Measurements from ENCODE around the gene ASCL5. TPM values are rescaled to one million over a fixed set of nuclear protein-coding genes. Genes with fewer than 3 reads are reported as not detected.

The ASCL5 gene
- total RNA-seq, 2 experiments from 2014 or later, result 0.49 to 0.50 TPM

DNA sequence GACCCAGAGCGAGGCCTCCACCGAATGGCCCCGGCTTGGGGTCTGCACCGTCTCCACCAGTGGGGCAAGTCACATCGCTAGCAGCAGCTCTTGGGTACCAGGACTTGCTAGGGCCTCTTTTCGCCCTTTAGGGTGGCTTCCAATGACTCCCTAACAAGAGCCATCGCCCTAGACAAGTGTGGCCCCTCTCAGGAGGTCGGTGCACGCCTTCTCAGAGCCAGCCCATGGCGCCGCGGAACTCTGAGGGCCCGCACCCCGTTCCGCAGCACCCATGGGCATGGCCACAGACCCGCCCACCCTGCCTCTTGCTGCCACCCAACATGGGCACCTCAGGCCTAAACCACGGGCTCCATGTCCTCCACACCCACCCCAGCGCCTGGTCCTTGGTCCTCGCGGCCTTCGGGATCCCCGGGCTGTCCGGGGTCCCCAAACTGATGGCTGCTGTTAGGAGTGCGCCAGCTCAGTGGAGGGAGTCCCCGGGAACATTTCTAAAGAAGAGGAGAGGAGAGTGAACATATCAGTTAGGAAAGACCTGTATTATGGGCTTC lies 11.5 kb downstream of the ASCL5 start:
- Histone ChIP-seq H3K4me1 (ENCODE audit: insufficient read depth, low read length) (peaks cover 22% of the 10 kb centered on the region), H3K9me3 (ENCODE audit: control insufficient read depth in 1 of 2, insufficient read depth in 1 of 2, low read length in 2 of 2) (no peaks in the 10 kb centered on the region), H3K27me3 (ENCODE audit: control insufficient read depth in 1 of 2, insufficient read depth in 2 of 2, low read length in 2 of 2) (no peaks in the 10 kb centered on the region), H3K27ac (ENCODE audit: low read depth in 1 of 2, low read length in 2 of 2) (no peak overlapping the region), H3K4me3 (ENCODE audit: low read length) (peak overlapping the region; percentile 84), H3K36me3 (ENCODE audit: insufficient read depth, low read length) (no peaks in the 10 kb centered on the region)
- Mint-ChIP-seq H3K4me3 (peak overlapping the region; percentile 74), H3K36me3 (ENCODE audit: low read depth) (no peaks in the 10 kb centered on the region), H3K27me3 (no peaks in the 10 kb centered on the region), H3K27ac (no peak overlapping the region), H3K4me1 (ENCODE audit: low read depth) (peaks cover 40% of the 10 kb centered on the region), H3K9me3 (no peaks in the 10 kb centered on the region)
- peak in 1 of 14 experiments; percentile 34 for DNase-seq
- TF ChIP-seq, protein P1, sequence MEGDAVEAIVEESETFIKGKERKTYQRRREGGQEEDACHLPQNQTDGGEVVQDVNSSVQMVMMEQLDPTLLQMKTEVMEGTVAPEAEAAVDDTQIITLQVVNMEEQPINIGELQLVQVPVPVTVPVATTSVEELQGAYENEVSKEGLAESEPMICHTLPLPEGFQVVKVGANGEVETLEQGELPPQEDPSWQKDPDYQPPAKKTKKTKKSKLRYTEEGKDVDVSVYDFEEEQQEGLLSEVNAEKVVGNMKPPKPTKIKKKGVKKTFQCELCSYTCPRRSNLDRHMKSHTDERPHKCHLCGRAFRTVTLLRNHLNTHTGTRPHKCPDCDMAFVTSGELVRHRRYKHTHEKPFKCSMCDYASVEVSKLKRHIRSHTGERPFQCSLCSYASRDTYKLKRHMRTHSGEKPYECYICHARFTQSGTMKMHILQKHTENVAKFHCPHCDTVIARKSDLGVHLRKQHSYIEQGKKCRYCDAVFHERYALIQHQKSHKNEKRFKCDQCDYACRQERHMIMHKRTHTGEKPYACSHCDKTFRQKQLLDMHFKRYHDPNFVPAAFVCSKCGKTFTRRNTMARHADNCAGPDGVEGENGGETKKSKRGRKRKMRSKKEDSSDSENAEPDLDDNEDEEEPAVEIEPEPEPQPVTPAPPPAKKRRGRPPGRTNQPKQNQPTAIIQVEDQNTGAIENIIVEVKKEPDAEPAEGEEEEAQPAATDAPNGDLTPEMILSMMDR (IDR thresholded peaks at IDR 0.05), result no peak
- POLR2A ChIA-PET, result interaction anchor here (1.4 to 2.1 kb wide), 2 partner anchors 37 to 96 kb away, joined by 3 to 8 read pairs; no protein-coding TSS in a partner anchor
- ATAC-seq (ENCODE audit: poor library complexity), result no peak
- intact Hi-C loops (cut with DNase I, micrococcal nuclease), result loop anchor here (2.0 to 10.0 kb wide), 3 partner anchors 91 to 448 kb away; partner anchors contain the start of genes DDX59 (in 1 of the 2) and KIF21B (in 1 of the 2)
- CTCF ChIA-PET, result interaction anchor here (1.4 to 3.1 kb wide), 4 partner anchors 29 to 143 kb away, joined by 5 to 13 read pairs (median 6); no protein-coding TSS in a partner anchor

DNA sequence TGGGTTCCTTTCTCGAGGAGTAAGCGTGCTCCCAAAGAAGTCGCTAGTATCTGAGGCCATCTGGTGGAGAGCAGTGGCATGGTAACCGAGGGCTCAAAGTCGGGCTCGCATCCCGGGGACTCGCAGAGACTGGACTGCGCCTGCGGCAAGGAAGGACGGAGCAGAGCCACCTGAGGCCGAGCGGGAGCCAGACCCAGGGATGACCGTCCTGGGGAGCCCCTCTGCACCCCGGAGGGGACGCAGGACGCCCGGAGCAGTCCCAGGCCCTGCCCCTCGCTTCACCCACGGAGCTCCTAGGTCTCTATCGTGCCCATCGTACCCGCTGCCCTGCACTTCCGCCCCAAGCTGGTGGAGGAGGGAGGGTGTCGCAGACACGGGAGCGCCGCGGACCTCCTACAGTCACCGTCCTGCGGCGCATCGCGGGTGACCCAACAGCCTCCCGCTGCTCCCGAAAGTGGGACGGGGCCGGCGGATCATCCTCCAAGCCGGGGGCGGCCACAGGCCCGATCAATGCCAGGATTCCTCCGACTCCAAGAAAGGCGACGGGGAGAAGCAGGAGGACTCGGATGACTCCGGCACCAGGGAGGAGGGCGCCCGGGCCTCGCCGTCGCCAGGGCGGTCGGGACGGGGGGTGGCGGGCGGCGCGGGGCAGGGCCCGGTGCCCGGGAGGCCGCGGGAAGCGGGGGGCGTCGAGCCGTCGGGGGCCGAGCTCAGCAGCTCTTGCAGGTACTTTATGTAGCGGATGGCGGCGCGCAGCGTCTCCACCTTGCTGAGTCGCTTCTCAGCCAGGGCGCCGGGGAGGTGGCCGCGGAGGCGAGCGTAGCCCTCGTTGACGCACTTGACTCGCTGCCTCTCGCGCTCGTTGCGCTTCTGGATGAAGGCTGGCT lies 12.5 kb downstream of the ASCL5 start:
- Mint-ChIP-seq H3K9me3 (no peaks in the 10 kb centered on the region), H3K27me3 (no peaks in the 10 kb centered on the region), H3K4me1 (ENCODE audit: low read depth) (peaks cover 30% of the 10 kb centered on the region), H3K27ac (peak overlapping the region; percentile 76), H3K4me3 (peak overlapping the region; percentile 95), H3K36me3 (ENCODE audit: low read depth) (no peaks in the 10 kb centered on the region)
- ChIA-PET POLR2A (interaction anchor here (0.6 to 2.1 kb wide), 9 partner anchors 12 to 392 kb away, joined by 3 to 8 read pairs (median 4); partner anchors contain the start of genes ASCL5, CSRP1, KIF21B and TMEM9), CTCF (interaction anchor here (1.0 to 3.1 kb wide), 8 partner anchors 28 to 142 kb away, joined by 3 to 13 read pairs (median 5); partner anchors contain the start of gene TMEM9)
- DNase-seq (peak; percentile 45 to 86 (median 64)), ATAC-seq (ENCODE audit: poor library complexity) (peak; percentile 87)
- no peaks in the 10 kb centered on the region for H3K27me3 ChIP-seq (ENCODE audit: control insufficient read depth in 1 of 2, insufficient read depth in 2 of 2, low read length in 2 of 2)
- no peaks in the 10 kb centered on the region for H3K9me3 ChIP-seq (ENCODE audit: control insufficient read depth in 1 of 2, insufficient read depth in 1 of 2, low read length in 2 of 2)
- TF ChIP-seq, protein P1 (IDR thresholded peaks at IDR 0.05), result peak; percentile 77
- peak overlapping the region; percentile 13 to 32 for H3K27ac ChIP-seq (ENCODE audit: low read depth in 1 of 2, low read length in 2 of 2)
- peaks cover 16% of the 10 kb centered on the region for H3K4me1 ChIP-seq (ENCODE audit: insufficient read depth, low read length)
- H3K36me3 ChIP-seq (ENCODE audit: insufficient read depth, low read length), result no peaks in the 10 kb centered on the region
- intact Hi-C loops (cut with DNase I, micrococcal nuclease), result loop anchor here (1.0 to 10.0 kb wide), 5 partner anchors 29 to 447 kb away; partner anchors contain the start of genes DDX59 (in 1 of the 2) and KIF21B (in 1 of the 2)
- H3K4me3 ChIP-seq (ENCODE audit: low read length), result peak overlapping the region; percentile 84

All from CD4-positive, alpha-beta T cell (primary cell).